Measurements from ENCODE around the gene KIF23.

KIF23 gene

GRCh38 chr15:69493406-69493805 lies 79.3 kb downstream of the KIF23 start:
- no peak for DNase-seq (ENCODE audit: low read depth)

GRCh38 chr15:69496001-69496400 lies 81.9 kb downstream of the KIF23 start:
- DNase-seq (ENCODE audit: low read depth), result no peak

GRCh38 chr15:69497076-69497475 lies 82.9 kb downstream of the KIF23 start:
- DNase-seq (ENCODE audit: low read depth), result no peak

- no peak for DNase-seq (ENCODE audit: low read depth)
Measured at GRCh38 chr15:69497667-69498066, 83.5 kb downstream of the KIF23 start.
